ENCODE data around the gene PCCB. TPM values are rescaled to one million over a fixed set of nuclear protein-coding genes. Genes with fewer than 3 reads are reported as not detected.
"Not testable (repeated sequence)": the region's sequence is repeated elsewhere in the genome, so short reads cannot be mapped to it uniquely, and the experiment has no call there.

PCCB gene
- total and polyA plus RNA-seq, 11 donors: 33.9 to 154 (median 91.4) TPM

- Histone ChIP-seq H3K4me1 (no peaks in the 10 kb centered on the region), H3K9me3 (no peaks in the 10 kb centered on the region), H3K27ac (no peak overlapping the region), H3K4me3 (no peak overlapping the region), H3K27me3 (peaks cover 0 to 4% (median 0%) of the 10 kb centered on the region in 9 donors), H3K36me3 (no peaks in the 10 kb centered on the region)
- TF ChIP-seq POLR2A (IDR thresholded peaks at IDR 0.05): no peak
- TF ChIP-seq, protein P1, sequence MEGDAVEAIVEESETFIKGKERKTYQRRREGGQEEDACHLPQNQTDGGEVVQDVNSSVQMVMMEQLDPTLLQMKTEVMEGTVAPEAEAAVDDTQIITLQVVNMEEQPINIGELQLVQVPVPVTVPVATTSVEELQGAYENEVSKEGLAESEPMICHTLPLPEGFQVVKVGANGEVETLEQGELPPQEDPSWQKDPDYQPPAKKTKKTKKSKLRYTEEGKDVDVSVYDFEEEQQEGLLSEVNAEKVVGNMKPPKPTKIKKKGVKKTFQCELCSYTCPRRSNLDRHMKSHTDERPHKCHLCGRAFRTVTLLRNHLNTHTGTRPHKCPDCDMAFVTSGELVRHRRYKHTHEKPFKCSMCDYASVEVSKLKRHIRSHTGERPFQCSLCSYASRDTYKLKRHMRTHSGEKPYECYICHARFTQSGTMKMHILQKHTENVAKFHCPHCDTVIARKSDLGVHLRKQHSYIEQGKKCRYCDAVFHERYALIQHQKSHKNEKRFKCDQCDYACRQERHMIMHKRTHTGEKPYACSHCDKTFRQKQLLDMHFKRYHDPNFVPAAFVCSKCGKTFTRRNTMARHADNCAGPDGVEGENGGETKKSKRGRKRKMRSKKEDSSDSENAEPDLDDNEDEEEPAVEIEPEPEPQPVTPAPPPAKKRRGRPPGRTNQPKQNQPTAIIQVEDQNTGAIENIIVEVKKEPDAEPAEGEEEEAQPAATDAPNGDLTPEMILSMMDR (IDR thresholded peaks at IDR 0.05): no peak
- intact Hi-C loops (cut with DNase I): no loop called here
- DNase-seq (no peak), ATAC-seq (no peak)
- 72 to 86% (median 79%) methylated on average over 2 of the region's 2 CpGs for WGBS, 4 donors
These were observed 38.6 kb upstream of the PCCB start for GRCh38 chr3:136211547-136211946.

DNA sequence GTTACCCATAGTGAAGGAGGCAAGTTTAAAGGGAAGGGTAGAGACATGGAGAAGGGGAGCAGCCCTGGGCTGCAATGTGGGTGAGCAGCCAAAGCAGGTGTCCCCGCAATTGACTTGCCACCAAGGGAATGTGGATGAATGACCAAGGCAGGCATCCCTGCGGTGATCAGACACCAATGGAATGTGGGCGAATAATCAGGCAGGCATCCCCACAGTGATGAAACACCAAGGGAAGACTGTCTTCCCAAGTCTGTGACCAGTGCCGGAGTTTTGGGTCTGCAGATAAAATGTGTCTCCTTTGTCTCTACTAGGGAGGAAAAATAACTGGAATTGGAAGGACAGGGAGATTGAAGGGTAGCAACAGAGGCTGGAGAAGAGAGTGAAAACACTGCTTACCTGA is 27.4 kb upstream of the PCCB start:
- H3K9me3 ChIP-seq; ATAC-seq; H3K27ac ChIP-seq; H3K4me3 ChIP-seq; H3K27me3 ChIP-seq; intact Hi-C loops (cut with DNase I); H3K36me3 ChIP-seq; H3K4me1 ChIP-seq; DNase-seq: not testable (repeated sequence)
- 88 to 94% (median 91%) methylated on average over 4 of the region's 4 CpGs for WGBS, 4 donors

DNA sequence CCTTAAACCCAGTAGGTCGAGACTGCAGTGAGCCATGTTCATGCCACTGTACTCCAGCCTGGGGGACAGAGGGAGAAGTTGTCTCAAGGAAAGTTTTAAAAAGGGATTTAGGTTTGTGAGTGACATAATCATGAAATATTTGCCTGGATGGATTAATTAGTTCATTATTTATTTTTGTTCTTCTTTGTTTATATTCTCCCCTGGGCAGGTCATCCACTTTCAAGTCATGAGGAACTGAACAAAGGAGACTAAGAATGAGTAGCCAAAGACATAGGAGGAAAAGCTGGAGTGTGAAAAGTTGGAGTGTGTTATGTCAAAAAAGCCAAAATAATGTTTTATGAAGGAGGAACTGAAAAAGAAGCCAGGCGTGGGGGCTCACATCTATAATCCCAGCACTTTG is 17.7 kb upstream of the PCCB start:
- H3K36me3 ChIP-seq: no peaks in the 10 kb centered on the region
- H3K4me3 ChIP-seq: no peak overlapping the region
- no peaks in the 10 kb centered on the region for H3K9me3 ChIP-seq
- intact Hi-C loops (cut with DNase I): no loop called here
- no peak for ATAC-seq
- H3K27me3 ChIP-seq: no peaks in the 10 kb centered on the region
- no peaks in the 10 kb centered on the region for H3K4me1 ChIP-seq
- 77 to 83% (median 81%) methylated on average over 2 of the region's 2 CpGs for WGBS, 4 donors
- TF ChIP-seq, protein P1 (IDR thresholded peaks at IDR 0.05): no peak
- DNase-seq: no peak
- no peak overlapping the region for H3K27ac ChIP-seq

DNA sequence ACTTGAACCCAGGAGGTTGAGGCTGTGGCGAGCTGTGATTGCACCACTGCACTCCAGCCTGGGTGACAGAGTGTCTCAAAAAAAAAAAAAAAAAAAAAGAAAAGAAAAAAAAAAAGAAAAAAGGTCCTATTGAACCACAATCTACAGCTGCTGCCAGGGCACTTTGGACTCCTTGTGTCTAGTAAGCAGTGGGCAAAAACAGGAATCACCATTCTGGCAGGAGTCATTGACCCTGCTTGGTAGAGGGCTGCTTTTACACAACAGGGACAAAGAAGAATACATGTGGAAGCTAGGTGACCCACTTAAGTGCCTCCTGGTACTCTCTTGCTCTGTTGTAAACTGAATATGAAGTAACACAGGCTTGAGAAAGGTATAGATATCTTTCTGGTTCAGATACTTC is 14.6 kb upstream of the PCCB start:
- TF ChIP-seq POLR2A (IDR thresholded peaks at IDR 0.05): no peak
- TF ChIP-seq, protein P1 (IDR thresholded peaks at IDR 0.05): no peak
- intact Hi-C loops (cut with DNase I): no loop called here
- ATAC-seq (no peak), DNase-seq (no peak)
- no peaks in the 10 kb centered on the region for H3K36me3 ChIP-seq
- H3K27me3 ChIP-seq: no peaks in the 10 kb centered on the region
- H3K4me1 ChIP-seq: no peaks in the 10 kb centered on the region
- no peak overlapping the region for H3K27ac ChIP-seq
- H3K4me3 ChIP-seq: no peak overlapping the region
- H3K9me3 ChIP-seq: no peaks in the 10 kb centered on the region
- 78 to 100% (median 87%) methylated on average over 1 of the region's 1 CpG for WGBS, 4 donors

DNA sequence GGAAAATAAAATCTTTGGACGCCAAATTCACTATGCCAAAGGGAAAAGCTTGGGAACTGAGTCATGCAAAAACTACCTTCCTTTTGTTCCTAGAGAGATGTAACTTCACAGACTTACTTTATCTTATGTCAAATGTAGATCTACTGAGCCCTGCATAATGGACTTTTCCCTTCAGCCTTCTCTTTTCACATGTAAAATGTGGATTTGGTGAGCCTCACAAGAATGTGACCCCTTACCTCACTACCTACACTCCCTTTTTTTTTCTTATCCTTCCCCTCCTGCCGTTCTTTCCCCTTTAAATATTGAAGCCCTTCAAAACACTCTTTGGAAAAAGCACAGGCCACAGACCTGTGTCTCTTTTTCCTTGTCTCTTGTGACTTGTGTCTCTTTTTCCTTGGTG is 14.0 kb upstream of the PCCB start:
- DNase-seq: no peak
- no peaks in the 10 kb centered on the region for H3K9me3 ChIP-seq
- TF ChIP-seq, protein P1 (IDR thresholded peaks at IDR 0.05): no peak
- TF ChIP-seq POLR2A (IDR thresholded peaks at IDR 0.05): no peak
- H3K4me3 ChIP-seq: no peak overlapping the region
- no peaks in the 10 kb centered on the region for H3K4me1 ChIP-seq
- no peaks in the 10 kb centered on the region for H3K36me3 ChIP-seq
- ATAC-seq: no peak
- intact Hi-C loops (cut with DNase I): no loop called here
- WGBS, 4 donors: 61 to 80% (median 71%) methylated on average over 2 of the region's 2 CpGs
- no peak overlapping the region for H3K27ac ChIP-seq
- H3K27me3 ChIP-seq: peaks cover 0 to 3% (median 0%) of the 10 kb centered on the region in 9 donors
